HepG2 (cell line): ENCODE data around the gene ACTN1. TPM values are rescaled to one million over a fixed set of nuclear protein-coding genes. Genes with fewer than 3 reads are reported as not detected.

Source experiments
- GATA4 ChIP-seq: sonication (generic); IDR thresholded peaks from 2 replicates; pipeline ENCODE4 v1.6.1; 2016; ENCODE audit warnings: antibody characterized with exemption, low read depth, borderline replicate concordance
- HOXA9 ChIP-seq: sonication (generic); formaldehyde crosslinking; IDR thresholded peaks from 2 replicates; pipeline ENCODE4 v1.8.1; 2022; ENCODE audit warnings: missing genetic modification reagents, mild to moderate bottlenecking, moderate library complexity, borderline replicate concordance
- KAT8 ChIP-seq: IDR thresholded peaks from 2 replicates; pipeline ENCODE4 v1.6.1; 2016; ENCODE audit warnings: missing genetic modification reagents, missing compliant biosample characterization
- KDM4B ChIP-seq: sonication (generic); formaldehyde crosslinking; IDR thresholded peaks from 2 replicates; pipeline ENCODE4 v1.4.0; 2020; ENCODE audit warnings: missing genetic modification reagents
- KLF11 ChIP-seq: IDR thresholded peaks from 2 replicates; pipeline ENCODE4 v1.6.1; 2016; ENCODE audit warnings: missing compliant biosample characterization
- NONO ChIP-seq, 2 experiments: fragments of 450-650 bp in 1 of 2; sonication (generic) in 1 of 2; formaldehyde crosslinking in 1 of 2; IDR thresholded peaks in 1 of 2; conservative IDR thresholded peaks in 1 of 2; 2 replicates each; pipeline versions ENCODE4 v1.6.1 to v1.8.0; 2017 to 2022; ENCODE audit warnings: mild to moderate bottlenecking in 1 of 2, missing genetic modification reagents in 1 of 2, moderate library complexity in 1 of 2
- ZNF136 ChIP-seq: sonication (generic); formaldehyde crosslinking; IDR thresholded peaks from 2 replicates; pipeline ENCODE4 v1.8.1; 2022; ENCODE audit warnings: low read depth, mild to moderate bottlenecking, moderate library complexity, missing genetic modification reagents
- ZNF780A ChIP-seq: sonication (generic); formaldehyde crosslinking; IDR thresholded peaks from 2 replicates; pipeline ENCODE4 v1.8.0; 2022; ENCODE audit warnings: mild to moderate bottlenecking, missing genetic modification reagents, moderate library complexity
- polyA plus RNA-seq, 8 experiments: library from polyadenylated mRNA; depleted of rRNA in 3 of 8; stranded (reverse) in 7 of 8; unstranded in 1 of 8; fragments of >200 nt; fragmentation: Illumina TruSeq in 4 of 8; extraction: Trizol in 4 of 8; gene quantifications; 2 replicates each; pipeline versions ENCODE4 v1.2.1 to v1.2.3, GENCODE V29; 2011 to 2016; ENCODE audit warnings: low read depth in 4 of 8, missing spikeins in 1 of 8, mixed read lengths in 1 of 8; ENCODE audit not compliant: insufficient read depth in 1 of 8
- total RNA-seq, 5 experiments: library from RNA; depleted of rRNA; stranded (reverse); fragments of >200 nt; fragmentation: Illumina TruSeq; extraction: Trizol; gene quantifications; 2 replicates each; pipeline ENCODE4 v1.2.3, GENCODE V29; 2016; ENCODE audit warnings: low read depth in 1 of 5
- TF ChIP-seq, protein P1 (sequence below): sonication (generic); formaldehyde crosslinking; IDR thresholded peaks from 2 replicates; pipeline ENCODE4 v1.9.0; 2022; ENCODE audit warnings: missing genetic modification reagents, mild to moderate bottlenecking, borderline replicate concordance
- TF ChIP-seq, protein P2 (sequence below), 2 experiments: fragments of 450-650 bp in 1 of 2; sonication (generic) in 1 of 2; formaldehyde crosslinking; IDR thresholded peaks; 2 replicates each; pipeline versions ENCODE4 v1.5.0 to v1.8.0; 2020 to 2022; ENCODE audit warnings: mild to moderate bottlenecking in 1 of 2, missing genetic modification reagents in 1 of 2
- TF ChIP-seq, protein P3 (sequence below): sonication (generic); formaldehyde crosslinking; IDR thresholded peaks from 2 replicates; pipeline ENCODE4 v1.5.0; 2020; ENCODE audit warnings: mild to moderate bottlenecking, missing genetic modification reagents, borderline replicate concordance
- TF ChIP-seq, protein P4 (sequence below): sonication (generic); formaldehyde crosslinking; IDR thresholded peaks from 2 replicates; pipeline ENCODE4 v1.4.0; 2020; ENCODE audit warnings: missing genetic modification reagents
- TF ChIP-seq, protein P5 (sequence below): sonication (generic); formaldehyde crosslinking; IDR thresholded peaks from 2 replicates; pipeline ENCODE4 v1.5.1; 2020; ENCODE audit warnings: missing genetic modification reagents, mild to moderate bottlenecking, borderline replicate concordance

The ACTN1 gene
- total and polyA plus RNA-seq, 2 of the 13 experiments (the other 11 are each of a cell fraction or from before 2014, with no cell fraction given): 58.6 to 162 TPM

DNA sequence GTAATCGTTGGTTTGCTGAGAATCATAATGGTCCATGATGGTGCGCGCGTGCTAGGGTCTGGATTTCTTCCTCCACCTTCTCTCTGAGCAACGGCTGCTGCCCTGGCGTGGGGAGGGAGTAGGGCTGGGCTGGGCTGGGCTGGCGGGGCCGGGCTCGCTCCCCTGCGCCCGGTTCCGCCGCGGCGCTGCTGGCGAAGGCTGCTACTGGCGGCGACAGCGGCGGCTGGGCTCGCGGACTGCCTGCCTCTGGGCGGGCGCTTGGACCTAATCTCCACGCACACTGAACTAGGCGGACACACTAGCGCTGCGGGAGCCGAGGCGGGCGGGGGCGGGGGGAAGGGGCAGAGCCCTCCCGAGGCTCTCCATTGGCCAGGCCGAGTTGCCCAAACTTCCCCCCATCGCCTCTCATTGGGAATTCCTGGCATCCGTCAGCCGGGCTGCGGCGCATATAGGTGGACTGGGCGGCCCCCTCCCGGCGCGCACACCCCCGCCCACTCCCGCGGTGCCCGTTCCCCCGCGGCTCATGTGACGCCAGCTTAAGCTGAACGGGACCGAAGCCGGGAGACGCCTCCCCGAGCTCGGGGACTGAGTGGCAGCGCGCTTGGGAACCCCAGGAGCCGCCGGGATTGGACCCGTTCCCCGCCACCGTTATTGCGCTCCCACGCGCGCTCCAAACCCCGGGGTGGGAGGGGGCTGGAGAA, at the start of gene ACTN1 (continued):
- TF ChIP-seq, protein P1, sequence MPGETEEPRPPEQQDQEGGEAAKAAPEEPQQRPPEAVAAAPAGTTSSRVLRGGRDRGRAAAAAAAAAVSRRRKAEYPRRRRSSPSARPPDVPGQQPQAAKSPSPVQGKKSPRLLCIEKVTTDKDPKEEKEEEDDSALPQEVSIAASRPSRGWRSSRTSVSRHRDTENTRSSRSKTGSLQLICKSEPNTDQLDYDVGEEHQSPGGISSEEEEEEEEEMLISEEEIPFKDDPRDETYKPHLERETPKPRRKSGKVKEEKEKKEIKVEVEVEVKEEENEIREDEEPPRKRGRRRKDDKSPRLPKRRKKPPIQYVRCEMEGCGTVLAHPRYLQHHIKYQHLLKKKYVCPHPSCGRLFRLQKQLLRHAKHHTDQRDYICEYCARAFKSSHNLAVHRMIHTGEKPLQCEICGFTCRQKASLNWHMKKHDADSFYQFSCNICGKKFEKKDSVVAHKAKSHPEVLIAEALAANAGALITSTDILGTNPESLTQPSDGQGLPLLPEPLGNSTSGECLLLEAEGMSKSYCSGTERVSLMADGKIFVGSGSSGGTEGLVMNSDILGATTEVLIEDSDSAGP (CRISPR knock-in tag): peak; percentile 20; the same call in 1 of the 2 replicates
- TF ChIP-seq ZNF780A (CRISPR knock-in tag) (0 out of 2 replicates have a peak, but pooled peaks have one; percentile 53), GATA4 (0 out of 2 replicates have a peak, but pooled peaks have one; percentile 30), NONO (IDR thresholded peaks at IDR 0.05) (no peak), NONO (CRISPR knock-in tag; conservative IDR thresholded peaks at IDR 0.05) (peak; percentile 83), KDM4B (CRISPR knock-in tag) (0 out of 2 replicates have a peak, but pooled peaks have one; percentile 47), HOXA9 (CRISPR knock-in tag) (0 out of 2 replicates have a peak, but pooled peaks have one; percentile 61), KAT8 (CRISPR knock-in tag) (0 out of 2 replicates have a peak, but pooled peaks have one; percentile 33), ZNF136 (CRISPR knock-in tag) (no peak), KLF11 (CRISPR knock-in tag) (0 out of 2 replicates have a peak, but pooled peaks have one; percentile 34)
- TF ChIP-seq, protein P2, sequence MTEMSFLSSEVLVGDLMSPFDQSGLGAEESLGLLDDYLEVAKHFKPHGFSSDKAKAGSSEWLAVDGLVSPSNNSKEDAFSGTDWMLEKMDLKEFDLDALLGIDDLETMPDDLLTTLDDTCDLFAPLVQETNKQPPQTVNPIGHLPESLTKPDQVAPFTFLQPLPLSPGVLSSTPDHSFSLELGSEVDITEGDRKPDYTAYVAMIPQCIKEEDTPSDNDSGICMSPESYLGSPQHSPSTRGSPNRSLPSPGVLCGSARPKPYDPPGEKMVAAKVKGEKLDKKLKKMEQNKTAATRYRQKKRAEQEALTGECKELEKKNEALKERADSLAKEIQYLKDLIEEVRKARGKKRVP (CRISPR knock-in tag; IDR thresholded peaks at IDR 0.05): peak in 1 of 2 experiments; percentile 64; a peak in 2 of 4 replicates
- TF ChIP-seq, protein P3, sequence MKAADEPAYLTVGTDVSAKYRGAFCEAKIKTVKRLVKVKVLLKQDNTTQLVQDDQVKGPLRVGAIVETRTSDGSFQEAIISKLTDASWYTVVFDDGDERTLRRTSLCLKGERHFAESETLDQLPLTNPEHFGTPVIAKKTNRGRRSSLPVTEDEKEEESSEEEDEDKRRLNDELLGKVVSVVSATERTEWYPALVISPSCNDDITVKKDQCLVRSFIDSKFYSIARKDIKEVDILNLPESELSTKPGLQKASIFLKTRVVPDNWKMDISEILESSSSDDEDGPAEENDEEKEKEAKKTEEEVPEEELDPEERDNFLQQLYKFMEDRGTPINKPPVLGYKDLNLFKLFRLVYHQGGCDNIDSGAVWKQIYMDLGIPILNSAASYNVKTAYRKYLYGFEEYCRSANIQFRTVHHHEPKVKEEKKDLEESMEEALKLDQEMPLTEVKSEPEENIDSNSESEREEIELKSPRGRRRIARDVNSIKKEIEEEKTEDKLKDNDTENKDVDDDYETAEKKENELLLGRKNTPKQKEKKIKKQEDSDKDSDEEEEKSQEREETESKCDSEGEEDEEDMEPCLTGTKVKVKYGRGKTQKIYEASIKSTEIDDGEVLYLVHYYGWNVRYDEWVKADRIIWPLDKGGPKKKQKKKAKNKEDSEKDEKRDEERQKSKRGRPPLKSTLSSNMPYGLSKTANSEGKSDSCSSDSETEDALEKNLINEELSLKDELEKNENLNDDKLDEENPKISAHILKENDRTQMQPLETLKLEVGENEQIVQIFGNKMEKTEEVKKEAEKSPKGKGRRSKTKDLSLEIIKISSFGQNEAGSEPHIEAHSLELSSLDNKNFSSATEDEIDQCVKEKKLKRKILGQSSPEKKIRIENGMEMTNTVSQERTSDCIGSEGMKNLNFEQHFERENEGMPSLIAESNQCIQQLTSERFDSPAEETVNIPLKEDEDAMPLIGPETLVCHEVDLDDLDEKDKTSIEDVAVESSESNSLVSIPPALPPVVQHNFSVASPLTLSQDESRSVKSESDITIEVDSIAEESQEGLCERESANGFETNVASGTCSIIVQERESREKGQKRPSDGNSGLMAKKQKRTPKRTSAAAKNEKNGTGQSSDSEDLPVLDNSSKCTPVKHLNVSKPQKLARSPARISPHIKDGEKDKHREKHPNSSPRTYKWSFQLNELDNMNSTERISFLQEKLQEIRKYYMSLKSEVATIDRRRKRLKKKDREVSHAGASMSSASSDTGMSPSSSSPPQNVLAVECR (CRISPR knock-in tag): peak; percentile 71; the same call in 1 of the 2 replicates
- TF ChIP-seq, protein P4, sequence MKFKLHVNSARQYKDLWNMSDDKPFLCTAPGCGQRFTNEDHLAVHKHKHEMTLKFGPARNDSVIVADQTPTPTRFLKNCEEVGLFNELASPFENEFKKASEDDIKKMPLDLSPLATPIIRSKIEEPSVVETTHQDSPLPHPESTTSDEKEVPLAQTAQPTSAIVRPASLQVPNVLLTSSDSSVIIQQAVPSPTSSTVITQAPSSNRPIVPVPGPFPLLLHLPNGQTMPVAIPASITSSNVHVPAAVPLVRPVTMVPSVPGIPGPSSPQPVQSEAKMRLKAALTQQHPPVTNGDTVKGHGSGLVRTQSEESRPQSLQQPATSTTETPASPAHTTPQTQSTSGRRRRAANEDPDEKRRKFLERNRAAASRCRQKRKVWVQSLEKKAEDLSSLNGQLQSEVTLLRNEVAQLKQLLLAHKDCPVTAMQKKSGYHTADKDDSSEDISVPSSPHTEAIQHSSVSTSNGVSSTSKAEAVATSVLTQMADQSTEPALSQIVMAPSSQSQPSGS (CRISPR knock-in tag): peak; percentile 20; the same call in 1 of the 2 replicates
- TF ChIP-seq, protein P5, sequence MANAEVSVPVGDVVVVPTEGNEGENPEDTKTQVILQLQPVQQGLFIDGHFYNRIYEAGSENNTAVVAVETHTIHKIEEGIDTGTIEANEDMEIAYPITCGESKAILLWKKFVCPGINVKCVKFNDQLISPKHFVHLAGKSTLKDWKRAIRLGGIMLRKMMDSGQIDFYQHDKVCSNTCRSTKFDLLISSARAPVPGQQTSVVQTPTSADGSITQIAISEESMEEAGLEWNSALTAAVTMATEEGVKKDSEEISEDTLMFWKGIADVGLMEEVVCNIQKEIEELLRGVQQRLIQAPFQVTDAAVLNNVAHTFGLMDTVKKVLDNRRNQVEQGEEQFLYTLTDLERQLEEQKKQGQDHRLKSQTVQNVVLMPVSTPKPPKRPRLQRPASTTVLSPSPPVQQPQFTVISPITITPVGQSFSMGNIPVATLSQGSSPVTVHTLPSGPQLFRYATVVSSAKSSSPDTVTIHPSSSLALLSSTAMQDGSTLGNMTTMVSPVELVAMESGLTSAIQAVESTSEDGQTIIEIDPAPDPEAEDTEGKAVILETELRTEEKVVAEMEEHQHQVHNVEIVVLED (CRISPR knock-in tag): peak; percentile 56; the same call in 1 of the 2 replicates
